ENCODE results near the gene SPATA31A6.
"Not testable (repeated sequence)": the region's sequence is repeated elsewhere in the genome, so short reads cannot be mapped to it uniquely, and the experiment has no call there.

- TF ChIP-seq EP300, POLR2A (IDR thresholded peaks at IDR 0.05): not testable (repeated sequence)
These were observed 36.4 kb downstream of the SPATA31A6 start for GRCh38 chr9:42219861-42220260.
